Tibial nerve (tissue), 4 donors: ENCODE measurements around the gene VOPP1. TPM values are rescaled to one million over a fixed set of nuclear protein-coding genes. Genes with fewer than 3 reads are reported as not detected.

ENCODE experiments used
- DNase-seq, 2 donors: peaks; one replicate each; pipeline ENCODE4 v3.0.0-alpha.2; 2019; ENCODE audit warnings: low spot score in 2 of 2
- H3K27ac ChIP-seq, 4 donors: fragments of 200-600 bp; sonication (generic) in 3 of 4; one replicate each; pipeline ENCODE4 v1.5.1; 2017 to 2019; ENCODE audit warnings: mild to moderate bottlenecking in 1 of 4
- H3K27me3 ChIP-seq, 2 donors: fragments of 200-600 bp; sonication (generic) in 1 of 2; one replicate each; pipeline versions ENCODE4 v1.5.1 to v1.6.0; 2017 to 2019
- H3K36me3 ChIP-seq, 3 donors: fragments of 200-600 bp; sonication (generic); one replicate each; pipeline ENCODE4 v1.5.1; 2018 to 2019
- H3K4me1 ChIP-seq, 4 donors: fragments of 200-600 bp; sonication (generic) in 3 of 4; one replicate each; pipeline ENCODE4 v1.5.1; 2017 to 2019
- H3K4me3 ChIP-seq, 4 donors: fragments of 200-600 bp; sonication (generic) in 3 of 4; one replicate each; pipeline ENCODE4 v1.5.1; 2017 to 2019; ENCODE audit warnings: mild to moderate bottlenecking in 1 of 4, moderate library complexity in 1 of 4
- H3K9me3 ChIP-seq, 4 donors: fragments of 200-600 bp; sonication (generic) in 3 of 4; one replicate each; pipeline ENCODE4 v1.5.1; 2017 to 2019
- CTCF ChIP-seq, 5 experiments: fragments of 200-600 bp in 3 of 5; fragments of 450-650 bp in 2 of 5; sonication (generic) in 3 of 5; IDR thresholded peaks; one replicate each; pipeline ENCODE4 v1.5.1; 2016 to 2019; ENCODE audit warnings: antibody characterized with exemption in 5 of 5, mild to moderate bottlenecking in 3 of 5, moderate library complexity in 2 of 5
- EP300 ChIP-seq, 2 donors: sonication (generic); formaldehyde crosslinking; IDR thresholded peaks; one replicate each; pipeline ENCODE4 v1.6.1; 2017; ENCODE audit warnings: antibody characterized with exemption in 2 of 2, mild to moderate bottlenecking in 1 of 2
- POLR2A ChIP-seq, 2 donors: fragments of 450-650 bp; IDR thresholded peaks; one replicate each; pipeline ENCODE4 v1.6.1; 2017; ENCODE audit warnings: antibody characterized with exemption in 2 of 2, mild to moderate bottlenecking in 2 of 2, moderate library complexity in 2 of 2
- WGBS, 2 donors: methylation state at CpG; one replicate each; pipeline ENCODE4 v1.1.5; 2018; 5-methylcytosine and 5-hydroxymethylcytosine counted together
- total RNA-seq, 4 donors: library from RNA; depleted of rRNA; stranded (reverse); fragments of >200 nt; gene quantifications; one replicate each; pipeline ENCODE4 v1.1.0, GENCODE V29; 2016

The VOPP1 gene
- total RNA-seq, 4 donors from 2014 or later: 49.2 to 58.5 (median 54.8) TPM

GRCh38 chr7:55438757-55439525 lies 133.4 kb downstream of the VOPP1 start:
- no peak for DNase-seq
- H3K36me3 ChIP-seq: no peaks in the 10 kb centered on the region
- H3K9me3 ChIP-seq: no peaks in the 10 kb centered on the region
- TF ChIP-seq CTCF (IDR thresholded peaks at IDR 0.05) (no peak), POLR2A (IDR thresholded peaks at IDR 0.05) (no peak), EP300 (IDR thresholded peaks at IDR 0.05) (no peak)
- no peaks in the 10 kb centered on the region for H3K4me1 ChIP-seq
- H3K27me3 ChIP-seq: no peaks in the 10 kb centered on the region
- WGBS, 2 donors: 63 to 65% methylated on average over 19 of the region's 19 CpGs
- H3K27ac ChIP-seq: no peak overlapping the region
- H3K4me3 ChIP-seq: no peak overlapping the region

GRCh38 chr7:55438085-55438756 lies 134.1 kb downstream of the VOPP1 start:
- TF ChIP-seq EP300 (IDR thresholded peaks at IDR 0.05): no peak
- no peak for TF ChIP-seq POLR2A (IDR thresholded peaks at IDR 0.05)
- TF ChIP-seq CTCF (IDR thresholded peaks at IDR 0.05): no peak
- no peaks in the 10 kb centered on the region for H3K4me1 ChIP-seq
- WGBS, 2 donors: 94% methylated on average over 13 of the region's 13 CpGs
- no peaks in the 10 kb centered on the region for H3K9me3 ChIP-seq
- H3K36me3 ChIP-seq: no peaks in the 10 kb centered on the region
- no peak overlapping the region for H3K27ac ChIP-seq
- H3K27me3 ChIP-seq: no peaks in the 10 kb centered on the region
- no peak for DNase-seq
- H3K4me3 ChIP-seq: no peak overlapping the region

GRCh38 chr7:55437375-55437774 lies 134.9 kb downstream of the VOPP1 start:
- Histone ChIP-seq H3K9me3 (no peaks in the 10 kb centered on the region), H3K27me3 (no peaks in the 10 kb centered on the region), H3K4me1 (no peaks in the 10 kb centered on the region), H3K4me3 (no peak overlapping the region), H3K36me3 (no peaks in the 10 kb centered on the region), H3K27ac (no peak overlapping the region)
- no peak for TF ChIP-seq CTCF (IDR thresholded peaks at IDR 0.05)
- no peak for TF ChIP-seq POLR2A (IDR thresholded peaks at IDR 0.05)
- no peak for DNase-seq
- WGBS, 2 donors: 67 to 91% methylated on average over 1 of the region's 1 CpG

- no peak for DNase-seq
- no peaks in the 10 kb centered on the region for H3K4me1 ChIP-seq
- no peak overlapping the region for H3K4me3 ChIP-seq
- TF ChIP-seq POLR2A (IDR thresholded peaks at IDR 0.05) (no peak), CTCF (IDR thresholded peaks at IDR 0.05) (no peak), EP300 (IDR thresholded peaks at IDR 0.05) (no peak)
- no peaks in the 10 kb centered on the region for H3K9me3 ChIP-seq
- peaks cover 0 to 3% (median 0%) of the 10 kb centered on the region in 3 donors for H3K36me3 ChIP-seq
- H3K27ac ChIP-seq: no peak overlapping the region
- no peaks in the 10 kb centered on the region for H3K27me3 ChIP-seq
- 77 to 90% methylated on average over 10 of the region's 10 CpGs for WGBS, 2 donors
These were observed 135.8 kb downstream of the VOPP1 start for GRCh38 chr7:55436457-55436856.

- whole genome bisulfite sequencing, 2 donors: 63 to 65% methylated on average over 9 to 10 of the region's 10 CpGs
- TF ChIP-seq CTCF (IDR thresholded peaks at IDR 0.05): no peak
- TF ChIP-seq POLR2A (IDR thresholded peaks at IDR 0.05): no peak
- no peak for TF ChIP-seq EP300 (IDR thresholded peaks at IDR 0.05)
- peaks cover 0 to 7% (median 0%) of the 10 kb centered on the region in 3 donors for H3K36me3 ChIP-seq
- H3K27me3 ChIP-seq: no peaks in the 10 kb centered on the region
- H3K4me1 ChIP-seq: no peaks in the 10 kb centered on the region
- H3K9me3 ChIP-seq: no peaks in the 10 kb centered on the region
- DNase-seq: no peak
- H3K27ac ChIP-seq: no peak overlapping the region
- no peak overlapping the region for H3K4me3 ChIP-seq
These were observed 136.8 kb downstream of the VOPP1 start for GRCh38 chr7:55435466-55435865.
